HEK293 (cell line): Measurements from ENCODE around the gene ARHGAP11A.
"Not testable (repeated sequence)": the region's sequence is repeated elsewhere in the genome, so short reads cannot be mapped to it uniquely, and the experiment has no call there.

Source experiments
- AEBP2 ChIP-seq: fragments of 450-650 bp; formaldehyde crosslinking; IDR thresholded peaks from 2 replicates; pipeline ENCODE4 v1.5.1; 2016; ENCODE audit warnings: missing biosample characterization, missing genetic modification characterization, borderline replicate concordance
- ATF2 ChIP-seq: fragments of 450-650 bp; formaldehyde crosslinking; IDR thresholded peaks from 2 replicates; pipeline ENCODE4 v1.5.1; 2016; ENCODE audit warnings: missing biosample characterization, missing genetic modification characterization, low read depth
- CTCF ChIP-seq: fragments of 450-650 bp; formaldehyde crosslinking; IDR thresholded peaks from 2 replicates; pipeline ENCODE4 v1.5.1; 2016; ENCODE audit warnings: missing biosample characterization, missing genetic modification characterization
- EGR2 ChIP-seq: fragments of 450-650 bp; formaldehyde crosslinking; IDR thresholded peaks from 2 replicates; pipeline ENCODE4 v1.5.1; 2016; ENCODE audit warnings: low read depth, missing biosample characterization, missing genetic modification characterization
- HOXD13 ChIP-seq: sonication (generic); formaldehyde crosslinking; IDR thresholded peaks from 2 replicates; pipeline ENCODE4 v1.8.0; 2022; ENCODE audit warnings: missing genetic modification reagents, borderline replicate concordance
- KLF16 ChIP-seq: fragments of 450-650 bp; formaldehyde crosslinking; IDR thresholded peaks from 2 replicates; pipeline ENCODE4 v1.5.1; 2017; ENCODE audit warnings: missing biosample characterization, missing genetic modification characterization
- ZNF121 ChIP-seq: fragments of 450-650 bp; formaldehyde crosslinking; IDR thresholded peaks from 2 replicates; pipeline ENCODE4 v1.5.1; 2016; ENCODE audit warnings: missing biosample characterization, missing genetic modification characterization
- ZNF133 ChIP-seq: fragments of 450-650 bp; formaldehyde crosslinking; IDR thresholded peaks from 2 replicates; pipeline ENCODE4 v1.5.1; 2016; ENCODE audit warnings: missing biosample characterization, missing genetic modification characterization
- ZNF223 ChIP-seq: fragments of 450-650 bp; formaldehyde crosslinking; IDR thresholded peaks from 2 replicates; pipeline ENCODE4 v1.5.1; 2016; ENCODE audit warnings: missing biosample characterization, missing genetic modification characterization
- ZNF266 ChIP-seq: fragments of 450-650 bp; formaldehyde crosslinking; IDR thresholded peaks from 2 replicates; pipeline ENCODE4 v1.5.1; 2016; ENCODE audit warnings: missing biosample characterization, missing genetic modification characterization, low read depth
- ZNF501 ChIP-seq: fragments of 450-650 bp; formaldehyde crosslinking; IDR thresholded peaks from 2 replicates; pipeline ENCODE4 v1.5.1; 2016; ENCODE audit warnings: missing biosample characterization, missing genetic modification characterization
- ZNF610 ChIP-seq: fragments of 450-650 bp; formaldehyde crosslinking; IDR thresholded peaks from 2 replicates; pipeline ENCODE4 v1.5.1; 2016; ENCODE audit warnings: missing biosample characterization, missing genetic modification characterization, borderline replicate concordance
- ZNF777 ChIP-seq: fragments of 450-650 bp; formaldehyde crosslinking; IDR thresholded peaks from 2 replicates; pipeline ENCODE4 v1.5.1; 2017; ENCODE audit warnings: missing biosample characterization, missing genetic modification characterization, borderline replicate concordance

GRCh38 chr15:32610719-32611118 is 4.6 kb upstream of the ARHGAP11A start:
- not testable (repeated sequence) for TF ChIP-seq CTCF (tag by site-specific recombination); HOXD13; ZNF266; ZNF223 (tag by site-specific recombination); ZNF501; ZNF133 (tag by site-specific recombination); ATF2 (tag by site-specific recombination); AEBP2; ZNF121 (tag by site-specific recombination); ZNF777; ZNF610 (tag by site-specific recombination); KLF16 (tag by site-specific recombination); EGR2 (tag by site-specific recombination)
